Measurements from ENCODE around the gene ALG14. TPM values are rescaled to one million over a fixed set of nuclear protein-coding genes. Genes with fewer than 3 reads are reported as not detected.

The ALG14 gene
- total and polyA plus RNA-seq, 7 donors = 0.48 to 2.7 (median 2.1) TPM

DNA sequence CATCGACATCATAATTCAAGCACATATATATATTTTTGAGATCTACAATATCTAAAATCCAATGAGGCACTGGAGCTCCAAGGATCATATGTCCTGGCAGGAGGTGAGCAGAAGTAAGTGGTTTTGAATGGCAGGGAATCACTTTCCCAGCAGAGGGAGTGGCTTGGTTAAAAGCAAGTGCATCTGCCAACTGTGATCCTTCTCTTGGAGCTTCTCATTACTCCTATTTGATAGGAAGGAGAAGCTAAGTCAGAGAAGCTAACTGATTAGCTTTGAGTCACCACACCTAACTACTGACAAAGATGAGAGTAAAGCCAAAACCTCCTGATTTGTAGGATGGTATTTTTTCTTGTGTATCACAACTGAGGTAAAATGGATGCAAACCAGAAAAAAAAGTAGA, 55.0 kb downstream of the ALG14 start:
- intact Hi-C loops (cut with DNase I) = no loop called here
- TF ChIP-seq, protein P1, sequence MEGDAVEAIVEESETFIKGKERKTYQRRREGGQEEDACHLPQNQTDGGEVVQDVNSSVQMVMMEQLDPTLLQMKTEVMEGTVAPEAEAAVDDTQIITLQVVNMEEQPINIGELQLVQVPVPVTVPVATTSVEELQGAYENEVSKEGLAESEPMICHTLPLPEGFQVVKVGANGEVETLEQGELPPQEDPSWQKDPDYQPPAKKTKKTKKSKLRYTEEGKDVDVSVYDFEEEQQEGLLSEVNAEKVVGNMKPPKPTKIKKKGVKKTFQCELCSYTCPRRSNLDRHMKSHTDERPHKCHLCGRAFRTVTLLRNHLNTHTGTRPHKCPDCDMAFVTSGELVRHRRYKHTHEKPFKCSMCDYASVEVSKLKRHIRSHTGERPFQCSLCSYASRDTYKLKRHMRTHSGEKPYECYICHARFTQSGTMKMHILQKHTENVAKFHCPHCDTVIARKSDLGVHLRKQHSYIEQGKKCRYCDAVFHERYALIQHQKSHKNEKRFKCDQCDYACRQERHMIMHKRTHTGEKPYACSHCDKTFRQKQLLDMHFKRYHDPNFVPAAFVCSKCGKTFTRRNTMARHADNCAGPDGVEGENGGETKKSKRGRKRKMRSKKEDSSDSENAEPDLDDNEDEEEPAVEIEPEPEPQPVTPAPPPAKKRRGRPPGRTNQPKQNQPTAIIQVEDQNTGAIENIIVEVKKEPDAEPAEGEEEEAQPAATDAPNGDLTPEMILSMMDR (IDR thresholded peaks at IDR 0.05) = no peak
- Histone ChIP-seq H3K27me3 (ENCODE audit: insufficient read depth in 3 of 3, low read length in 2 of 3) (no peaks in the 10 kb centered on the region), H3K36me3 (ENCODE audit: insufficient read depth in 1 of 2, low read depth in 1 of 2) (no peaks in the 10 kb centered on the region), H3K4me3 (no peak overlapping the region), H3K9me3 (no peaks in the 10 kb centered on the region), H3K4me1 (peaks cover 4% of the 10 kb centered on the region), H3K27ac (no peak overlapping the region)
- ATAC-seq (no peak), DNase-seq (no peak)
- WGBS, 3 donors = 85 to 89% (median 88%) methylated on average over 1 of the region's 1 CpG

DNA sequence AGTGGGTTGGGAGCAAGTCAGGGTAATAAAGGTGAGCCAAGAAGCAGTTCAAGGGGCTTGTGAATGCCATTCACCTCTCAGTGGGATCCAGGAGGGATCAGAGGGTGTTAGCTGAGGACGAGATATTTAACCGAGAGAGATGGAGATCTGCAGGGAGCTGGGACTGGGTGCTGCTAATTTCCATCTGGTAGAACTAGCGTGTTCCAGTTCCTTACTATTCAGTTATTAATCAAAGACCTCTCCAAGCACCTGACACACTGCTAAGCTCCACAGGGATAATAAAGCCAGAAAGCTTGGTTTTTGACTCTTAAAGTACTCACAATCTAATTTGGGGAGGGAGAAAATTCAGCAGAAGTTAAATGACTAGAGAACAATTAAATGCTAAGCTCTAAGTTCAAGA, 57.7 kb downstream of the ALG14 start:
- Histone ChIP-seq H3K4me1 (peaks cover 4% of the 10 kb centered on the region), H3K27ac (no peak overlapping the region), H3K4me3 (no peak overlapping the region), H3K9me3 (no peaks in the 10 kb centered on the region), H3K36me3 (ENCODE audit: insufficient read depth in 1 of 2, low read depth in 1 of 2) (no peaks in the 10 kb centered on the region), H3K27me3 (ENCODE audit: insufficient read depth in 3 of 3, low read length in 2 of 3) (no peaks in the 10 kb centered on the region)
- intact Hi-C loops (cut with DNase I) = no loop called here
- no peak for DNase-seq
- TF ChIP-seq, protein P1 (IDR thresholded peaks at IDR 0.05) = no peak
- WGBS, 3 donors = 82 to 90% (median 86%) methylated on average over 3 of the region's 3 CpGs
- ATAC-seq = no peak

DNA sequence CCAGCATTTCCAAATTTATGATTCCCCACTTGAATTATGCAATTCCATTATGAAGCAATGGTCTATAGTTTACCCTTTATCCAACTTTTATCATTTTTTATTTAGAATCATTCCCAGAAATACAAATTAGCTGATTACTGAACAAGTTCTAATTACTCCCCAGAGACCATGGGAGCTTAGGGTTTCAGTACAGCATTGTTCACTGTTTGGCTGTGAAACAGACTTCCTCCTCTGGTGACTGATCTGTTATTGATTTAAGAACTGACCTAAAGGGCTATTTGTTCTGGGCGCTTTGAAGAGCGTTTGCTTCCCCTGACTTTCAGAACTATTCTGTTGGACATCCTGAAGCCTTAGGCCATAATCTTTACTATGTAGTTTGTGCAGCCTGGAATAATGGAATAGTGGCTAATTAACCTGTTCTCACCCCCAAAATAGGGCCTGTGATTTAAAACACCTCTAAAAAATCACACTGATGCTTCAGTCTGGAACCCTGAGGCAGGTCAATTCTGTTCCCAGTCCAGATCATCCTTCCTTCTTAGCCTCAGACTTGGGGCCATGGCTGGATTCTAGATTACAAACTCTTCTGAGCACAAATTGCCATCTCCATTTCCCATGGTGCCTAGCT, 58.7 kb downstream of the ALG14 start:
- Histone ChIP-seq H3K27ac (no peak overlapping the region), H3K9me3 (no peaks in the 10 kb centered on the region), H3K4me3 (no peak overlapping the region), H3K36me3 (ENCODE audit: insufficient read depth in 1 of 2, low read depth in 1 of 2) (no peaks in the 10 kb centered on the region), H3K27me3 (ENCODE audit: insufficient read depth in 3 of 3, low read length in 2 of 3) (no peaks in the 10 kb centered on the region), H3K4me1 (peaks cover 4% of the 10 kb centered on the region)
- no peak for DNase-seq
- TF ChIP-seq, protein P1 (IDR thresholded peaks at IDR 0.05) = no peak
- intact Hi-C loops (cut with DNase I) = no loop called here
- WGBS, 3 donors = 69 to 77% (median 76%) methylated on average over 2 of the region's 2 CpGs
- ATAC-seq = no peak

DNA sequence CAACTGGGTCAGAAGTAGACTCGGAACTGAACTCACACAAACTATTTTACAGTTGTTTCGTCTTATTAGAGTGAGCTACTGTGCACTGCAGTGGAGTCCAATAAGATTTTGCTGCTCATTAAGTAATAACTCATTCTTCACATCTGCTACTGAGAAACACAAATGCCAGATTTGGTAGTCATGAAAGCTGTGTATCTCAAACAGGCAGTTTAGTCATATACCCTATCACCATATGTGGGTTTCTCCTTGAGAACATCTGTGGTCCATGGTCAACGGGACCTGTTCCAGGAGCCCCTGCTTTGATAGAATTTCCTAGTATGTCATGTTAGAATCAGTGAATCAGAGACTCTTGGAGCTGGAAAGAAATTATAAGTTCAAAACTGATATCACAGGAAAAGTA, 60.4 kb downstream of the ALG14 start:
- WGBS, 3 donors = 67 to 82% (median 71%) methylated on average over 3 of the region's 3 CpGs
- TF ChIP-seq, protein P1 (IDR thresholded peaks at IDR 0.05) = no peak
- Histone ChIP-seq H3K4me3 (no peak overlapping the region), H3K36me3 (ENCODE audit: insufficient read depth in 1 of 2, low read depth in 1 of 2) (no peaks in the 10 kb centered on the region), H3K4me1 (peaks cover 4% of the 10 kb centered on the region), H3K9me3 (no peaks in the 10 kb centered on the region), H3K27me3 (ENCODE audit: insufficient read depth in 3 of 3, low read length in 2 of 3) (no peaks in the 10 kb centered on the region), H3K27ac (no peak overlapping the region)
- intact Hi-C loops (cut with DNase I) = no loop called here
- ATAC-seq (no peak), DNase-seq (no peak)

DNA sequence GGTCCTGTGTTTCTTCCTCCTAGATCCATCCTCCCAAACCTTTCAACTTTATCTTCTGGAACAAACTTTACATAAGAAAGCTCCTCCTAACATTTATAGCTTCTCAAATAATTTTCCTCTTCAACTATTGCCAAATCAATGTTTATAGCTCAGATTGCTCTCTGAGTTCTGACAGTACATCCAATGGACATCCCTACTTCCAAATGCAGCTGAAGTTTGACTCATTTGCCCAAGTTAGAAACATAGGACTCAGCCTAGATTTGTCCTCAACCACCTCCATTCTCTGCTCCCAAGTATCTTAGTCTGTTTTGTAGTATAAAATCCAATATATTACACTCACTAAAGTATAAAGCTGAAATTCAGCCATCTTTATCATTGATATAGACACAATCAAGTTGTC, 62.6 kb downstream of the ALG14 start:
- ATAC-seq (no peak), DNase-seq (no peak)
- Histone ChIP-seq H3K27ac (no peak overlapping the region), H3K4me3 (no peak overlapping the region), H3K9me3 (no peaks in the 10 kb centered on the region), H3K36me3 (ENCODE audit: insufficient read depth in 1 of 2, low read depth in 1 of 2) (no peaks in the 10 kb centered on the region), H3K27me3 (ENCODE audit: insufficient read depth in 3 of 3, low read length in 2 of 3) (no peaks in the 10 kb centered on the region), H3K4me1 (peaks cover 4% of the 10 kb centered on the region)
- intact Hi-C loops (cut with DNase I) = no loop called here
- TF ChIP-seq, protein P1 (IDR thresholded peaks at IDR 0.05) = no peak

Data from psoas muscle (tissue), 8 donors.